Neural crest cell (in vitro differentiated cells): ENCODE data around the gene BIRC2. TPM values are rescaled to one million over a fixed set of nuclear protein-coding genes. Genes with fewer than 3 reads are reported as not detected.

Experiments used
- DNase-seq: peaks from one replicate; pipeline ENCODE4 v3.0.0; 2021; ENCODE audit warnings: low read depth, mixed read lengths, low spot score
- H3K27ac Mint-ChIP-seq: one replicate; pipeline ENCODE4 v1.8.0; 2021; ENCODE audit warnings: mild to moderate bottlenecking, mixed read lengths; ENCODE audit not compliant: unreplicated experiment
- H3K27me3 Mint-ChIP-seq: 2 replicates; pipeline ENCODE4 v1.8.0; 2021; ENCODE audit warnings: low read depth, mild to moderate bottlenecking, mixed read lengths
- H3K36me3 Mint-ChIP-seq: 2 replicates; pipeline ENCODE4 v1.8.0; 2021; ENCODE audit warnings: low read depth, mild to moderate bottlenecking, mixed read lengths
- H3K4me1 Mint-ChIP-seq: 2 replicates; pipeline ENCODE4 v1.8.0; 2021; ENCODE audit warnings: mixed read lengths
- H3K4me3 Mint-ChIP-seq: one replicate; pipeline ENCODE4 v1.8.0; 2021; ENCODE audit warnings: mild to moderate bottlenecking, mixed read lengths
- H3K9me3 Mint-ChIP-seq: 2 replicates; pipeline ENCODE4 v1.8.0; 2021; ENCODE audit warnings: mixed read lengths
- total RNA-seq: library from RNA; stranded (reverse); gene quantifications from 2 replicates; pipeline ENCODE4 v1.2.1, GENCODE V29; 2021
- TF ChIP-seq, protein P1 (sequence below): fragments of 200-600 bp; sonication (generic); conservative IDR thresholded peaks from 2 replicates; pipeline ENCODE4 v1.5.0; 2021; ENCODE audit warnings: antibody characterized with exemption, mild to moderate bottlenecking

BIRC2 gene
- total RNA-seq, 1 donor from 2014 or later, result 42.6 TPM

DNA sequence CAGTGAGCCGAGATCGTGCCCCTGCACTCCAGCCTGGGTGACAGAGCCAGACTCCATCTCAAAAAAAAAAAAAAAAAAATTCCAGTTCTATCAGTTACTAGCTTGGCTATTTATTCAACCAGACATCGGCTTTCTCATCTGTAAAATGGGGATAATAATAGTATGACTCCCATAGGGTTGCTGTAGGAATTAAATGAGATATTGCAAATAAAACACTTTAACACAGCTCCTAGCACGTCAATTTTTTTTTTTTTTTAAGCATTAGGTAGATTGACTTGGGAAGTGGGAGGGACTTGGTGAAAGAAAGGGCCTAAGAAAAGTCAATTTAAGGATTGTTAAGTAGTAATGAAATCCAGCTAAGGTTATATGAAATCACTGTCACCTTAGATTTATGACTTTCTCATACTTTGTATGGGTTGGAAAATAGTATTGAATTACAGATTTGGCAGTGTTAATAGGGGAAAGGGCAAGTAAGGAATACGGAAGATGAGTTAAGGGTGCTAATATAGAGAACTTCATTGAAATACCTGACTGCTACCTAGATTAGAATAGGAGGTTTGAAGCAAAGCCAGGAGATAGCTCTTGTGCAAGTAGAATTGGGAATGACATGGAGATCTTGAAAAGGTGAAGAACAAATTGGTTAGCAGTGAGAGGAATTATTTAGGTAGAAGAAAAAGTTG, 28.8 kb downstream of the BIRC2 start:
- H3K36me3 Mint-ChIP-seq, result peaks cover 20% of the 10 kb centered on the region
- H3K4me1 Mint-ChIP-seq, result peaks cover 21% of the 10 kb centered on the region
- no peaks in the 10 kb centered on the region for H3K27me3 Mint-ChIP-seq

DNA sequence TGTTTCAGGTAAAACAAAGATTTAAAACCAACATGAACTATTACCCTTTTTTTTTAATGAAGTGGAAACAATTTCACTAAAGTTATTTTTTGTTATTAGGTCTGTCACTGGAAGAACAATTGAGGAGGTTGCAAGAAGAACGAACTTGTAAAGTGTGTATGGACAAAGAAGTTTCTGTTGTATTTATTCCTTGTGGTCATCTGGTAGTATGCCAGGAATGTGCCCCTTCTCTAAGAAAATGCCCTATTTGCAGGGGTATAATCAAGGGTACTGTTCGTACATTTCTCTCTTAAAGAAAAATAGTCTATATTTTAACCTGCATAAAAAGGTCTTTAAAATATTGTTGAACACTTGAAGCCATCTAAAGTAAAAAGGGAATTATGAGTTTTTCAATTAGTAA, 30.9 kb downstream of the BIRC2 start:
- Mint-ChIP-seq H3K4me1 (peaks cover 21% of the 10 kb centered on the region), H3K36me3 (peaks cover 19% of the 10 kb centered on the region), H3K9me3 (no peaks in the 10 kb centered on the region), H3K27me3 (no peaks in the 10 kb centered on the region), H3K27ac (peak overlapping the region; percentile 67), H3K4me3 (no peak overlapping the region)
- TF ChIP-seq, protein P1, sequence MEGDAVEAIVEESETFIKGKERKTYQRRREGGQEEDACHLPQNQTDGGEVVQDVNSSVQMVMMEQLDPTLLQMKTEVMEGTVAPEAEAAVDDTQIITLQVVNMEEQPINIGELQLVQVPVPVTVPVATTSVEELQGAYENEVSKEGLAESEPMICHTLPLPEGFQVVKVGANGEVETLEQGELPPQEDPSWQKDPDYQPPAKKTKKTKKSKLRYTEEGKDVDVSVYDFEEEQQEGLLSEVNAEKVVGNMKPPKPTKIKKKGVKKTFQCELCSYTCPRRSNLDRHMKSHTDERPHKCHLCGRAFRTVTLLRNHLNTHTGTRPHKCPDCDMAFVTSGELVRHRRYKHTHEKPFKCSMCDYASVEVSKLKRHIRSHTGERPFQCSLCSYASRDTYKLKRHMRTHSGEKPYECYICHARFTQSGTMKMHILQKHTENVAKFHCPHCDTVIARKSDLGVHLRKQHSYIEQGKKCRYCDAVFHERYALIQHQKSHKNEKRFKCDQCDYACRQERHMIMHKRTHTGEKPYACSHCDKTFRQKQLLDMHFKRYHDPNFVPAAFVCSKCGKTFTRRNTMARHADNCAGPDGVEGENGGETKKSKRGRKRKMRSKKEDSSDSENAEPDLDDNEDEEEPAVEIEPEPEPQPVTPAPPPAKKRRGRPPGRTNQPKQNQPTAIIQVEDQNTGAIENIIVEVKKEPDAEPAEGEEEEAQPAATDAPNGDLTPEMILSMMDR, result no peak
- DNase-seq, result no peak

More for the DNA sequence above, 28.8 kb downstream of the BIRC2 start:
- H3K27ac Mint-ChIP-seq, result no peak overlapping the region
- TF ChIP-seq, protein P1, result no peak
- H3K9me3 Mint-ChIP-seq, result no peaks in the 10 kb centered on the region
- H3K4me3 Mint-ChIP-seq, result no peak overlapping the region
- DNase-seq, result no peak

DNA sequence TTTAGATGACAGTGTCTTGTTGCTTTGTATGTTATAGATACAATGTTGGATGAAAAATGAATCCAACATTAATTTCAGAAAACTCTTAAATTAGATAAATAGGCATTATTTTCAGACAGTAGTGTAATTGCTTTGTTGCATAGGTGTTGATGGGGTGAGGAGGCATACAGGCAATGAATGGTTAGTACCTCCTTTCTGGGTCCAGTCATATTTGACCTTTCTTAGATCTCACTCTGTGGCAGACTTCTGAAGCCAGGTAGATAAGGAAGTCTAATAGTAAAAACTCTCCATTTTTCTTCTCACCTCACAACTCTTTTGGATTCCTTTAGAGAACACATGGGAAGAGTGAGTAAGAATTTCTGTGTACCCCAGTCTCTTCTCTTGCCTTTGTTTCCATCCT, 31.8 kb downstream of the BIRC2 start:
- Mint-ChIP-seq H3K27me3 (no peaks in the 10 kb centered on the region), H3K36me3 (peaks cover 15% of the 10 kb centered on the region), H3K4me1 (peaks cover 21% of the 10 kb centered on the region), H3K27ac (no peak overlapping the region), H3K9me3 (no peaks in the 10 kb centered on the region), H3K4me3 (no peak overlapping the region)
- TF ChIP-seq, protein P1, result no peak
- DNase-seq, result no peak

DNA sequence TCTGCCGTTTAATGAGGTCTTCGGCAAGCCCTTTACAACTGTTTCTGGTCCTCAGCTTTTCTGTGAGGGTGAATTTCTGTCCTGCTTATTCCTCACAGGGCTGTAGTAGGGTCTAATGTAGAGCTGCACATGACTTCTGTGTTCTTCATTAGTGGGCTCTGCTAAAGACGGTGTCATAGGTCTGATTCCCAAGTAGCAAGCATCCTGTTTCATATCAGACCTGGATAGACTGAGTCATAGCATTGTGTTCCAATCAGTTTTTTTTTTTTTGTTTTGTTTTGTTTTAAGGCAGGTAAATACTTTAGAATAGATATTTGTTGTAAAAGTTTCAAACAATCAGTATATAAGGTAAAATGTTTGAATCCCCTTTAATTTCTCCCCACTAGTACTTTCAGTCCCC, 35.4 kb downstream of the BIRC2 start:
- H3K36me3 Mint-ChIP-seq, result peaks cover 19% of the 10 kb centered on the region
- peaks cover 12% of the 10 kb centered on the region for H3K4me1 Mint-ChIP-seq
- no peak overlapping the region for H3K27ac Mint-ChIP-seq
- no peak overlapping the region for H3K4me3 Mint-ChIP-seq
- TF ChIP-seq, protein P1, result no peak
- DNase-seq, result no peak
- no peaks in the 10 kb centered on the region for H3K27me3 Mint-ChIP-seq
- no peaks in the 10 kb centered on the region for H3K9me3 Mint-ChIP-seq

DNA sequence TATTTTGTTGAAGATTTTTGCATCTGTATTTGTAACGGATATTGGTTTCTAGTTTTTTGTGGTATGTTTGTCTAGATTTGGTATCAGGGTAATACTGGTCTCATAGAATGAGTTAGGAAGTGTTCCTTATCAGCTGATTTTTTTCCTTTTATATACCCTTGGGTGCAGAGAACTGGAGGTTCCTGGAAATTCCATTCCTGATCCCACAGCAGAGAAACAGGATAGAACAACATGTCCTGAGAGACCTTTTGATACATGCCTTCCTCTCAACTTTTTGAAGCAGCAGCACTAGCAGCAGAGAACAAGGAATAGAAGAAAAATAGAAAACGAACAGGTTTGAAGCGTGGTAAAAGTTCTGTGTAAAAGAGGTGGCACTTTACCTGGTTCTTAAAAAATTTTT, 36.8 kb downstream of the BIRC2 start:
- Mint-ChIP-seq H3K4me3 (no peak overlapping the region), H3K4me1 (peaks cover under 1% of the 10 kb centered on the region), H3K27me3 (no peaks in the 10 kb centered on the region), H3K27ac (no peak overlapping the region), H3K9me3 (no peaks in the 10 kb centered on the region), H3K36me3 (peaks cover 20% of the 10 kb centered on the region)
- TF ChIP-seq, protein P1, result no peak
- no peak for DNase-seq
